Pancreas (tissue), 10 donors: ENCODE results near the gene COL6A1. TPM values are rescaled to one million over a fixed set of nuclear protein-coding genes. Genes with fewer than 3 reads are reported as not detected.

ENCODE experiments used
- ATAC-seq, 4 donors: fragments of 200-7000 bp; cut with Tn5 transposase; one replicate each; pipeline versions ENCODE4 v1.8.0 to v1.9.1; 2020; ENCODE audit warnings: mild to moderate bottlenecking in 4 of 4, moderate library complexity in 4 of 4
- DNase-seq, 6 donors: peaks; one replicate each; pipeline ENCODE4 v3.0.0-alpha.2; 2020
- FAIRE-seq: peaks from 2 replicates; lab custom pipeline; 2012; peaks lifted over from hg19 to GRCh38; lab: Jason Lieb, UNC
- H3K27ac ChIP-seq, 4 donors: fragments of 200-600 bp; sonication (generic); 1 replicate in 3 of 4; 2 replicates in 1 of 4; pipeline versions ENCODE4 v1.5.0 to v1.8.0; 2020
- H3K27me3 ChIP-seq, 4 donors: fragments of 200-600 bp; one replicate each; pipeline ENCODE4 v1.8.0; 2021
- H3K36me3 ChIP-seq, 3 donors: fragments of 200-600 bp; sonication (generic) in 1 of 3; one replicate each; pipeline versions ENCODE4 v1.5.0 to v1.8.0; 2020 to 2021
- H3K4me1 ChIP-seq, 3 donors: fragments of 200-600 bp; one replicate each; pipeline ENCODE4 v1.8.0; 2021
- H3K4me3 ChIP-seq, 4 donors: fragments of 200-600 bp; sonication (generic) in 2 of 4; one replicate each; pipeline versions ENCODE4 v1.5.0 to v1.8.0; 2020 to 2021
- H3K9me3 ChIP-seq, 4 donors: fragments of 200-600 bp; one replicate each; pipeline ENCODE4 v1.8.0; 2021
- CTCF ChIP-seq, 4 donors: fragments of 200-600 bp; sonication (generic) in 3 of 4; IDR thresholded peaks; one replicate each; pipeline versions ENCODE4 v1.5.0 to v1.8.0; 2021; ENCODE audit warnings: antibody characterized with exemption in 4 of 4
- WGBS, 2 donors: extraction: QIAGEN DNeasy Blood & Tissue Kit; methylation state at CpG; one replicate each; pipeline ENCODE4 v1.1.7; 2013; 5-methylcytosine and 5-hydroxymethylcytosine counted together
- intact Hi-C, 3 donors: fragments of 100-400 bp; cut with DNase I; formaldehyde crosslinking; loops; one replicate each; pipeline versions ENCODE4 v1.11.1 to v1.14.2; 2022
- polyA plus RNA-seq, 2 donors: library from polyadenylated mRNA; stranded (reverse); fragments of 200-250 nt; gene quantifications; one replicate each; pipeline ENCODE4 v1.2.3, GENCODE V29; 2013
- total RNA-seq, 6 donors: library from RNA; stranded (reverse); fragmentation: NEBNext Ultra II Directional in 4 of 6; extraction: Animal tissue kit (Norgen Biotek cat#: 25700) in 4 of 6; gene quantifications; one replicate each; pipeline versions ENCODE4 v1.2.1 to v1.2.4, GENCODE V29; 2021 to 2023
- donor health status: healthy with polysubstance abuse.
- donor health status: DM: no; HTN: no; CAD: no; lungs with moderate emphysema.
- donor health status: DM: no; HTN: no; CAD: no.
- donor health status: control.
- donor health status: control.
- donor health status: Bipolar disorder and iron deficiency.
- donor health status: DM: yes; HTN: yes; CAD: no.
- donor health status: DM: no; HTN: no; CAD: no.
- donor health status: DM: no; HTN: no; CAD: no.
- donor health status: DM: yes; HTN: yes; CAD: no.

COL6A1 gene
- total and polyA plus RNA-seq, 8 donors = 22.9 to 131 (median 61.2) TPM

GRCh38 chr21:45985471-45986315 is 4.1 kb downstream of the COL6A1 start:
- WGBS, 2 donors = 90 to 91% methylated on average over 37 of the region's 37 CpGs
- Histone ChIP-seq H3K27ac (no peak overlapping the region), H3K36me3 (no peaks in the 10 kb centered on the region), H3K9me3 (no peaks in the 10 kb centered on the region), H3K4me1 (peaks cover 0 to 5% (median 0%) of the 10 kb centered on the region in 3 donors), H3K4me3 (no peak overlapping the region), H3K27me3 (no peaks in the 10 kb centered on the region)
- FAIRE-seq (no peak), DNase-seq (peak in 3 of 6 donors; percentile 32 to 68 (median 48)), ATAC-seq (no peak)
- no peak for TF ChIP-seq CTCF (IDR thresholded peaks at IDR 0.05)
- intact Hi-C loops = no loop called here

GRCh38 chr21:45986316-45987051 is 4.9 kb downstream of the COL6A1 start:
- Histone ChIP-seq H3K36me3 (no peaks in the 10 kb centered on the region), H3K4me1 (peaks cover 0 to 5% (median 0%) of the 10 kb centered on the region in 3 donors), H3K27ac (no peak overlapping the region), H3K9me3 (no peaks in the 10 kb centered on the region), H3K4me3 (no peak overlapping the region), H3K27me3 (no peaks in the 10 kb centered on the region)
- no peak for TF ChIP-seq CTCF (IDR thresholded peaks at IDR 0.05)
- FAIRE-seq = no peak
- DNase-seq = peak in 3 of 6 donors; percentile 19 to 54 (median 49)
- ATAC-seq = no peak
- intact Hi-C loops = no loop called here
- WGBS, 2 donors = 90% methylated on average over 36 of the region's 36 CpGs

- Histone ChIP-seq H3K4me1 (peaks cover 0 to 5% (median 0%) of the 10 kb centered on the region in 3 donors), H3K9me3 (no peaks in the 10 kb centered on the region), H3K27ac (no peak overlapping the region), H3K4me3 (no peak overlapping the region), H3K36me3 (no peaks in the 10 kb centered on the region), H3K27me3 (no peaks in the 10 kb centered on the region)
- ATAC-seq (no peak), FAIRE-seq (no peak), DNase-seq (peak in 3 of 6 donors; percentile 25 to 80 (median 52))
- TF ChIP-seq CTCF (IDR thresholded peaks at IDR 0.05) = no peak
- intact Hi-C loops = no loop called here
- WGBS, 2 donors = 92 to 93% methylated on average over 29 of the region's 29 CpGs
These were observed 5.6 kb downstream of the COL6A1 start for GRCh38 chr21:45987121-45987711.

GRCh38 chr21:45988366-45989347 is 7.1 kb downstream of the COL6A1 start:
- H3K4me1 ChIP-seq = no peaks in the 10 kb centered on the region
- no peak overlapping the region for H3K4me3 ChIP-seq
- FAIRE-seq = no peak
- ATAC-seq = no peak
- no peaks in the 10 kb centered on the region for H3K36me3 ChIP-seq
- DNase-seq = peak in 3 of 6 donors; percentile 24 to 50 (median 38)
- H3K27ac ChIP-seq = no peak overlapping the region
- WGBS, 2 donors = 86 to 87% methylated on average over 35 to 36 of the region's 36 CpGs
- no peaks in the 10 kb centered on the region for H3K9me3 ChIP-seq
- H3K27me3 ChIP-seq = no peaks in the 10 kb centered on the region
- no peak for TF ChIP-seq CTCF (IDR thresholded peaks at IDR 0.05)
- intact Hi-C loops = no loop called here
